ENCODE measurements around the gene MSI2.

Gene MSI2

GRCh38 chr17:57515662-57516211 is 259.4 kb downstream of the MSI2 start:
- no peak overlapping the region for H3K4me3 ChIP-seq (ENCODE audit: low read length)
- no peaks in the 10 kb centered on the region for H3K9me3 ChIP-seq (replicated peaks; ENCODE audit: low read length)
- H3K4me2 ChIP-seq (ENCODE audit: low read length) = no peak overlapping the region
- H3K9ac ChIP-seq (ENCODE audit: low read depth, low read length) = no peak overlapping the region
- no peaks in the 10 kb centered on the region for H3K27me3 ChIP-seq (ENCODE audit: control insufficient read depth, insufficient read depth, low read length)
- H3K36me3 ChIP-seq (ENCODE audit: insufficient read depth, low read length) = no peaks in the 10 kb centered on the region
- peaks cover 14% of the 10 kb centered on the region for H3K4me1 ChIP-seq (ENCODE audit: control insufficient read depth, insufficient read depth, low read length)

DNA sequence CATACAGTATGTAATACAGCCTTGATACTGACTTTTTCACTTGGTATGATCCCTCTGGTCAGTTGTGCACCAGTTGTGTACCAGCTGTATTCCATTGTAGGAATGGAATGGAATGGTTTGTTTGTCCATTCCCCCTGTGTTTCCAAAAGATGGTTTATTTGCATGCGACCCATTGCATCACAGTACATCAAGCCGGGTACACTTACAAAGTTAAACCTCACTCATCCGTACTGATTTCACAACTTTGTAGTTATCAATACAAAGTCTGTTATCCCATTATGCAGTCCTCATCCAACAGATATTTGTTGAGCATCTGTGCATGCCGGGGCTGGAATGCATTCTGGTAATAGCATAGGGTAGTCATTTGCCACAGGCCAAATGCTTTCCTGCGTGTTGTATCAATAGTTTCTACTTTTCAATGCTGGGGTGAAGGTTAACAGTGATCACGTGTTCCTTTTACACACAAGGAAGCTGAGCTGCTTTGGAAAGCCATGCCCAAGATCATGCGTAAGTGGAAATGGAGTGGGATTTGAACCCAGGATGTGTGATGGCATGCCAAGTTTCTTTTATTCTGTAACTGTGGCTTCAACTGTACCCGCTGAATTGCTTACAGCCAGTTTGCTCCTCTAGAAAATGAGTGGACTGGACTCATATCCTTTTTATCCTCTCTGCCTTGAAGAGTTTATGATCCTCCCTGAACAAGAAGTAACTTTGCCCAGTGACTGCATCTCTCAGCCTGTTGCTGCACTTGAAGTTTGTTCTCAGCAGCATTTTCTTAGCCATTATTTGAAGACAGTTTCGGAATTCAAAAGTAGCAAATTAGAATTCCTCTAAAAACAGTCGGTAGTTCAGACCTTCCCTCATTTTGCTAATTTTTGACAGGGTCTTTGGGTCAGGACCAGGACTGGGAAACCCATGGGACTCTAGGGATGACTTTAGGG is 260.2 kb downstream of the MSI2 start:
- Histone ChIP-seq H3K9me3 (replicated peaks; ENCODE audit: low read length) (no peaks in the 10 kb centered on the region), H3K36me3 (ENCODE audit: insufficient read depth, low read length) (no peaks in the 10 kb centered on the region), H3K4me3 (ENCODE audit: low read length) (no peak overlapping the region), H3K9ac (ENCODE audit: low read depth, low read length) (no peak overlapping the region), H3K4me2 (ENCODE audit: low read length) (no peak overlapping the region), H3K4me1 (ENCODE audit: control insufficient read depth, insufficient read depth, low read length) (peaks cover 14% of the 10 kb centered on the region), H3K27me3 (ENCODE audit: control insufficient read depth, insufficient read depth, low read length) (no peaks in the 10 kb centered on the region)

- no peak overlapping the region for H3K9ac ChIP-seq (ENCODE audit: low read depth, low read length)
- no peaks in the 10 kb centered on the region for H3K27me3 ChIP-seq (ENCODE audit: control insufficient read depth, insufficient read depth, low read length)
- no peak overlapping the region for H3K4me2 ChIP-seq (ENCODE audit: low read length)
- H3K9me3 ChIP-seq (replicated peaks; ENCODE audit: low read length) = no peaks in the 10 kb centered on the region
- no peaks in the 10 kb centered on the region for H3K36me3 ChIP-seq (ENCODE audit: insufficient read depth, low read length)
- peaks cover 14% of the 10 kb centered on the region for H3K4me1 ChIP-seq (ENCODE audit: control insufficient read depth, insufficient read depth, low read length)
- H3K4me3 ChIP-seq (ENCODE audit: low read length) = no peak overlapping the region
These were observed 260.9 kb downstream of the MSI2 start for GRCh38 chr17:57517273-57517631.

DNA sequence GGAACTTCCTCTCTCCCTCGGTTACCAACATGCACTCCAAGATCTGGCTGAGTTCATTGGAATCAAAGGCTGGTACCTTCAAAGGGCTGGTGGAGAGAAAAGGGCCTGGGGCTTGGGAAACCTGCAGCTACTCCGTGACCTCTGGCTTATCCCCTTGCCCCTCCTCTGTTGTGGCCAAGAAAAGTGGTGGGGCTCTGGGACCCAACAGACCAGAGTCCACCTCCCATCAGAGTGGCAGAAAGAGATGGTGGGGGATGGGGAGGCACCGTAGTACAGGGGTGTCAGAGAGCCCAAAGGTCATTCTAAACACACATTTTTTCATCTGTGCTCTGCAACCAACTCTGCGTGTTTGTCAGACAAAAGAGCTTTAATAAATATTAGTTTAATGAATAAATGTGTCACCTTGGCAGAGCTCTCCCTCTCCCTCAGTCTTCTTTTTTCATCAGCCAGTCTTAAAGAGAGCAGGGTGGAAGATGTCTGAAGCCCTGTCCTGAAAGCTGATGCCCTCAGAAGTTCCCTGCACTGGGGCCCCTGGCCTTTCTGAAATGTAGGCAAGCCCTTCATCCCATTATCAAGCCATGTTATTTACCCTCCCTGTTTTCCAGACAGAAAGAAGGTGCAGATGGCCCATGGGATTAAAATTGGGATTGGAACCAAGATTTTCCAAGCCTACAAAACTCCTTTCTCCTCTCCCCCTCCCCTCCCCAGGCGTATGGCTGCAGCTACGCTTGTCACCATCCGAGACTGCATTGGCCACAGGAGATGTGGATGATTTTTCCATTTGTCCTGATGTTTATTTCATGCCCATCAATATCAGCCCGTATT is 261.5 kb downstream of the MSI2 start:
- Histone ChIP-seq H3K9me3 (replicated peaks; ENCODE audit: low read length) (no peaks in the 10 kb centered on the region), H3K9ac (ENCODE audit: low read depth, low read length) (no peak overlapping the region), H3K27me3 (ENCODE audit: control insufficient read depth, insufficient read depth, low read length) (no peaks in the 10 kb centered on the region), H3K4me3 (ENCODE audit: low read length) (no peak overlapping the region), H3K36me3 (ENCODE audit: insufficient read depth, low read length) (no peaks in the 10 kb centered on the region), H3K4me1 (ENCODE audit: control insufficient read depth, insufficient read depth, low read length) (peaks cover 14% of the 10 kb centered on the region), H3K4me2 (ENCODE audit: low read length) (no peak overlapping the region)

DNA sequence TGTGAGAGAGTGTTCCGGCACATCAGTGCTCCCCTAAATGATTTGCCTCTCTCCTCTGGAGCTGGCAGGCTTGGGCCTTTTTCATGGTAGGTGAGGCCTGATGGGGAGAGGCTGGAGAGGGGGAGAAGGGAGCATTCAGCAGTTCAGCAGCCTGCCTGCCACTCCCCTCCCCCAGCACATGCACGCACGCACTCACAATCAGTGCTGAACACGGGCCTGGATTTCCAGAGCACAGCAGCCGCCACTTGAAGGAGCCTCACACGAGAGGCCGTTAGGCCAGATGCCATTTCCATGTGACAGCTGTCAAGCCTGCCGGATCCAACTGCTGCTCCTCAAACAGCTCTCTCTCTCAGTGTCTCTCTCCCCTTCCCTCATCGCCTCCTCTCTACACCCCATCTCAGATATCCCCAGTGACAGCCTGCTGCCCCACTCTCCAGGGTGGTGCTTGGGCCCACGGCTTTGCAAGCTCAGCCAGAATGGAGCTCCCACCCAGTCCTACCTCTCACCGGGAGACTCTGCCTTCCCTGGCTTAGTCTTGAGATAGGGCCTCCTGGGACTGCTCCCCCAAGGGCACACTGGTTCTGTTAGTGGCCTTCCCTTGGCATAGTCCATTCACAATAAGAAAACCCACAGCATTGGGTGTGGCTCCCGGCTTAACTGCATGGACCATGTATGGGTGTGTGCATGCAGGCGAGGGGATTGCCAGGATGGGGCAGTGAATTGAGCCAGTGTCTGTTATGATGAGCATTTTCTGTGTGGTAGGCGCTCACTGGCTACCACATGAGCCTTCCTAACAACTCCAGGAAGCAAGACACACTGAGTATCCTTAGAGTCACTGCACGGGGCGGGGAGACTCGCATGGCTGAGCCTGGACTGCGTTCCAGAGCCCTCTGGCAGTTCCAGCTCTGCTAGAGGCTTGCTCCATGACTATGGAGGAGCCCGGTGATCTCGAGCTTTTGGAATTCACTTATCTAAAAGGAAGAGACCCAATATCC is 262.6 kb downstream of the MSI2 start:
- Histone ChIP-seq H3K9me3 (replicated peaks; ENCODE audit: low read length) (no peaks in the 10 kb centered on the region), H3K36me3 (ENCODE audit: insufficient read depth, low read length) (no peaks in the 10 kb centered on the region), H3K4me1 (ENCODE audit: control insufficient read depth, insufficient read depth, low read length) (peaks cover 23% of the 10 kb centered on the region), H3K9ac (ENCODE audit: low read depth, low read length) (no peak overlapping the region), H3K4me2 (ENCODE audit: low read length) (no peak overlapping the region), H3K4me3 (ENCODE audit: low read length) (no peak overlapping the region), H3K27me3 (ENCODE audit: control insufficient read depth, insufficient read depth, low read length) (no peaks in the 10 kb centered on the region)

- Histone ChIP-seq H3K36me3 (ENCODE audit: insufficient read depth, low read length) (no peaks in the 10 kb centered on the region), H3K4me2 (ENCODE audit: low read length) (no peak overlapping the region), H3K4me3 (ENCODE audit: low read length) (no peak overlapping the region), H3K9ac (ENCODE audit: low read depth, low read length) (no peak overlapping the region), H3K9me3 (replicated peaks; ENCODE audit: low read length) (no peaks in the 10 kb centered on the region), H3K27me3 (ENCODE audit: control insufficient read depth, insufficient read depth, low read length) (no peaks in the 10 kb centered on the region), H3K4me1 (ENCODE audit: control insufficient read depth, insufficient read depth, low read length) (peaks cover 32% of the 10 kb centered on the region)
These were observed 263.5 kb downstream of the MSI2 start for GRCh38 chr17:57519800-57520199.

DNA sequence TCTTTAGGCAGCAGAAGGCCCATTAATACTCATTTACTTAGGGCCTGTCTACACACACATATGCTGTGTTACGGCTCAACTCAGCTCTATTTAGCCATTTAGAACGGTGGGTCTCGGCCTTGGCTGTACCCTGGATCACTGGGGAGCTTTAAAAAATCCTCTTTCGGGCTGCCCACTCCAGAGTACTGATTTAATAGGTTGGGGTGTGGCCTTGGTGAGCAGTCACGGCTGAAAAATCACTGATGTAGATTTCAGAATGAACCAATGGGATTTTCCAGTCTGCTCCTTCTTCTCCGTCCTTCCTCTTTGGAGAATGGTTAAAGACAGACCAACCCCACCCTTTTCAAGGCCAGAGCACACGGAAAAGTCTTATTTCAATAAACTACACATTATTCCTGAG is 265.3 kb downstream of the MSI2 start:
- Histone ChIP-seq H3K27me3 (ENCODE audit: control insufficient read depth, insufficient read depth, low read length) (no peaks in the 10 kb centered on the region), H3K9me3 (replicated peaks; ENCODE audit: low read length) (no peaks in the 10 kb centered on the region), H3K9ac (ENCODE audit: low read depth, low read length) (no peak overlapping the region), H3K4me2 (ENCODE audit: low read length) (no peak overlapping the region), H3K4me1 (ENCODE audit: control insufficient read depth, insufficient read depth, low read length) (peaks cover 36% of the 10 kb centered on the region), H3K4me3 (ENCODE audit: low read length) (no peak overlapping the region), H3K36me3 (ENCODE audit: insufficient read depth, low read length) (no peaks in the 10 kb centered on the region)

GRCh38 chr17:57522042-57523005 is 266.0 kb downstream of the MSI2 start:
- no peak overlapping the region for H3K9ac ChIP-seq (ENCODE audit: low read depth, low read length)
- no peaks in the 10 kb centered on the region for H3K36me3 ChIP-seq (ENCODE audit: insufficient read depth, low read length)
- no peaks in the 10 kb centered on the region for H3K27me3 ChIP-seq (ENCODE audit: control insufficient read depth, insufficient read depth, low read length)
- no peaks in the 10 kb centered on the region for H3K9me3 ChIP-seq (replicated peaks; ENCODE audit: low read length)
- H3K4me2 ChIP-seq (ENCODE audit: low read length) = no peak overlapping the region
- peaks cover 36% of the 10 kb centered on the region for H3K4me1 ChIP-seq (ENCODE audit: control insufficient read depth, insufficient read depth, low read length)
- no peak overlapping the region for H3K4me3 ChIP-seq (ENCODE audit: low read length)

- H3K4me2 ChIP-seq (ENCODE audit: low read length) = peak overlapping the region; percentile 31
- H3K9me3 ChIP-seq (replicated peaks; ENCODE audit: low read length) = no peaks in the 10 kb centered on the region
- H3K9ac ChIP-seq (ENCODE audit: low read depth, low read length) = peak overlapping the region; percentile 50
These were observed 267.8 kb downstream of the MSI2 start for GRCh38 chr17:57523926-57524632.

More at GRCh38 chr17:57523926-57524632, 267.8 kb downstream of the MSI2 start:
- Histone ChIP-seq H3K4me3 (ENCODE audit: low read length) (no peak overlapping the region), H3K27me3 (ENCODE audit: control insufficient read depth, insufficient read depth, low read length) (no peaks in the 10 kb centered on the region), H3K36me3 (ENCODE audit: insufficient read depth, low read length) (no peaks in the 10 kb centered on the region), H3K4me1 (ENCODE audit: control insufficient read depth, insufficient read depth, low read length) (peaks cover 25% of the 10 kb centered on the region)

All from skeletal muscle satellite cell (primary cell).